Head of caudate nucleus (tissue), 42 donors: ENCODE results near the gene TCF15.

ENCODE experiments used
- DNase-seq, 42 donors: peaks; one replicate each; pipeline versions ENCODE4 v3.0.0 to v3.0.0-alpha.2; 2020 to 2021; ENCODE audit warnings: mixed read lengths in 7 of 42
- intact Hi-C: fragments of 100-400 bp; cut with DNase I; formaldehyde crosslinking; loops from one replicate; pipeline ENCODE4 v1.15.0; 2022

The TCF15 gene

DNA sequence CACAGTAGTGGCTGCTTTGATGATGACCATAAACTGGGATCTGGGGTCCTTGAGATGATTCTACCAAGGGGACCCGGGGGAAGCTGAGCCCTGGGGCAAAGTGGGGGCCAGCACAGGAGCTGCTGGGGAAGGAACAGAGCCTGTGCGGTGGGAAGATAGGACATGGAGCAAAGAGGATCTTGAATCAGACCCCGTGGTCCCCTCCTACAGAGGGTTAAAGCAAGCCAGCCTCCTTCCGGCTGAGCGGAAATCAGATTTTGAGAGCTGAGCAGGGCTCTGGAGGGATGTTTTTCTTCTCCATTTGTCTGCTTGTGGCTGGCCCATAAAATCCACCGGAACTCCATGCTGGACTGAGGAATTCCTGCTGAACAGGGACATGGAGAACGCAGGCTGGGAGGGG lies 10.1 kb upstream of the TCF15 start:
- intact Hi-C loops = no loop called here
- no peak for DNase-seq

DNA sequence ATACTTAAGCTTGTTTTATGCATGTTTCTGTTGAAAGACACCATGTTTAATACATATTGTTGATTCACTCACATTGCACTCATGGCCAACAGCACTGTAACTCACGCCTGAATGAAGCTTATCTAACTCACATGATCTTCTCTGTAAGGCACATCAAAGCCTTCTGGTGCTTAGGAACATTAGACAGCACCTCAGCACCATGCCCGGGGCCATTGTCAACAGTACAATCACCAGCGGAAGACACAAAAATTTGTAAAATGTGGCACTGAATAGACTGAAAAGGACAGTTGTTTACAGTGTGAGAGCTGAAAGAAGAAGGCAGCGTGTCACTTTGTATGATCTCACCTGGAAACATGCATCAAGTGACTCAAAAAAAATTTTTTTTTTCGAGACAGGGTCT lies 8.9 kb upstream of the TCF15 start:
- intact Hi-C loops = no loop called here
- no peak for DNase-seq

DNA sequence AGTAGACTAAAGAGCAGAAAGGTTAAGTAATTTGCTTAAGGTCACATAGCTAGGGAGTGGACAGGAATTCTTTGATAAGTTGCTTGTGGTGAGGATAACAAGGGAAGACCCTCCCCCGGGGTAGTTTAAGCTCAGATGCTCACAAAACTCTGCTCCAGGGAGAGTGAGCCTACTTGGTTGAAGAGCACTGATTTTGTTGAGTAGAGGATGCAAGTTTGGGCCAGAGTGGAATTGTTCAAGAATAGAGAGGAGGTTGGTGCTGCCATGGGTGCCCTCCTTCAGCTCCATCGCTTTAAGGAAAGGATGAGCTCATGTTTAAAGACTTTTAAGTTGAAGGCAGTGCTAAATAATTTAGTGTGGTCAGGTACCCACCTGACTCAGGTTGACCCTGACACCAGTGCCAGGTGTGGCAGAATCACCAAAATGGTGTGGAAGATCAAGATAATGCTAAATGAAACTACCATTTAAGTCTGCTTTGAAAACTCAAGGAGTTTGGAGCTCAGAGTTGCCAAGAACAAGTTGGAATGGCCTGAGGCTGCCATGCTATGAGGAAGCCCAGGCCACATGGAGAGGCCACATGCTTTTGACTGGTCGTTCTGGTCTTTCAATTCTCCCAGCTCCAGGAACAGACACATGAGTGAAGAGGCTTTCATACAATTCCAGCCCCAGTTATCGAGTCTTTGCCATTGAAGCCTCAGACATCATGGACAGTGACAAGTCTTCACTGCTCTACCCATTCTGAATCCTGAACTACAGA lies 8.0 kb upstream of the TCF15 start:
- no peak for DNase-seq
- intact Hi-C loops = no loop called here

DNA sequence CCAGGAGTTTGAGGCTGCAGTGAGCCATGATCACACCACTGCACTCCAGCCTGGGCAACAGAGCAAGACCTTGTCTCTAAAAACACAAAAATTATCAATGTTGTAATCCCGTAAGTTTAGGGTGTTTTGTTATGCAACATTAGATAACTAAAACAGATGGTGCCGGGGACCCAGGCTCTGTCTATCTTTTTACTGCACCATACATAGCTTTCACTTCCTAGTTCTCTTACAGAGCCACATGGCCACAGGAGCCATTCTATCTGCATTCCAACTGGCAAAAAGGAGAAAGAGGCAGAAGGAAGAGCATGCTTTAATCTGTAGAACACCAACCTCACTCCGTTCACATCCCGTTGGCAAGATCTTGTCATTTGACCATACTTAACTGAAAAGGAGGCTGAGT lies 5.4 kb upstream of the TCF15 start:
- intact Hi-C loops = no loop called here
- no peak for DNase-seq

DNA sequence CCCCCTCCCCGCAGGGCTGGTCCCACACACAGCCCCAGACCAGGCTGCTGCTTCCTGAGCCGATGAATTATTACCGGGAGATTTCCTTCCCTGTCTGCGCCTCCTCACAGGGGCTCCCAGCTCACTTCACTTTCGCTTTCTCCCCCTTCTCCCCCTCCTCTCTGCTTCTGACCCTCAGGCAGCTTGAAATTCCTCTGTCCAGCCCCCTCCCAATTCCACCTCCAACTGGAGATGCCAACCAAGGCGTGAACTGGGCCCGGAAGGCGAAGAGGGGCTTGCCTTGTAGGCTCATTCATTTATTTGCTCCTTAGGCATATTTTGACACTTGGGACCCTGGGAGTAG lies 1.7 kb upstream of the TCF15 start:
- DNase-seq = no peak

DNA sequence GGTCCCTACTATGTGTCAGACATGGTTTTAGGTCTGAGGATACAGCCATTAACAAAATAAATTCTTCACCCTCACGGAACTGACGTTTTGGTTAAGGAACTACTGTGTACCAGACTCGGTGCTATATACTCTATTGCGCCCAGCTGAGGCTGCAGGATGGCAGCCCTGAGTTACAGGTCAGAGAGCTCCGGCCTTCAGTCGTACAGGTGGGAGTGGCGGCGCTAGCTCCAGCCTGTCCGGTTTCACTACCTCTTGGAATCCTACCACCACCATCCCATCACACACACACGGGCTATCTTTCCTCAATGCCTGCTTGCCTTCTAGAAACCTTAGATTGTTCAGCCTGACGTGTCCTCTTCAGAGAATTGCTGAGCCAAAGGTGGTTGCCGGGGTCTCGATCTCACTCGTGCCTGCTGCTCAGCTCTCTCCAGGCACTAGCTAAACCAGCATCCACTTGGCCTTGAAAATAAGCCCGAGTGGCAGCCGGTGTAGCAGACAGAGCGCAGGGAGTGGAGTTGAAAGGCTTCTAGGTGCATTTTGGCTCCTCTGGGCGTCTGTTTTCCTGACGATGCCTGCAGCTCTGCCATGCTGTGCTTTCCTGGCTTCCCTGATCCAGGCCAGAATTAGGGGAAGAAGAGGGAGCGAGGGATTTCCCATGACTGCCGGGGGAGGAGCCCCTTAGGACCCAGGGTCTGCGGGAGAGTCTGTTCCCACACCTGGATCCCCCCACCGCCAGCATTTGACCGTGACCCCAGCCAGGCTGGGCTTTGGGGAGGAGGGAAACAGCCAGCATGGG lies 1.1 kb upstream of the TCF15 start:
- no peak for DNase-seq
- intact Hi-C loops = no loop called here

More for the DNA sequence above, 1.7 kb upstream of the TCF15 start:
- intact Hi-C loops = no loop called here

DNA sequence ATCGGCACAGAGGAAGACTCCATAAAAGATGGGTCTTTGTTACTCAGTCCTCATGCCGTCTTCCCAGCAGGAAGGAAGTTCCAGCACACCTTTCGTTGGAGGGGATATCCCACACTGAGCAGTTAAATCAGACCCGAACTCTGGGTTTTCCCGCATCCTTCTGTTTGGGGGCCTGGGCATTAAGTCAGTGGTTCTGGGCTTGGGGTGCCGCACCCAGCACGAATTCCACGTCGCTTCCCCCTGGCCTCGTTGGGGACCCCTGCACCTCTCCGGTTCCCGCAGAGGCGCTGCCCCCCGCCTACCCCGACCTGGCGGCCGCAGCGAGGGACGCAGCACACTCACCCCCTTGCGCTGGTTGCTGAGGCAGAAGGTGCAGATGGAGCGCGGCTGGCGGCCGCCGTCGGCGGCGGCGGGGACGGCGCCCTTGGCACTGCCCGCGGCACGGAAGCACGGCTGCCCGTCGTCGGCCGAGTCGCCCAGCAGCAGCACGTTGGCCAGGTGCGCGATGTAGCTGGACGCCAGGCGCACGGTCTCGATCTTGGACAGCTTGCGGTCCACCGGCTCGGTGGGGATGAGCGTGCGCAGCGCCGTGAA lies 641 bp downstream of the TCF15 start:
- intact Hi-C loops = no loop called here
- DNase-seq = no peak

DNA sequence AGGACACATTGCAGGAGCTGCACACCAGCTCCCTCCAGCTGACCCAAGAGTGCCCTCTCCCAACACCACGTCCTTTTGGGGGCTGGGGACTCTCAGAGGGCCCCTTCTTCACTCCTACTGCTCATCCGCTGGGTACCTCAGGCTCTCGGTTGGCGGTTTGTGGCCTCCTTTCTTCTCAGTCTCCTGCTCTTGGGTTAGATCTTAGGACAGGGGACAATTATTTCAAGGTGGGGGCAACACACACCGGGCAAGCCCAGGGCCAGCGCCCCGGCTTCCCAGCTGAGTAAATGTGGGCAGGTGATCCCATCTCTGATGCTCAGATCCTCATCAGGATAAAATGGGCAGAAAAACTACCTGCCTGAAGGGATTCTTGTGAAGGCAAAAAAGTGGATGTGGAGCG lies 1.1 kb downstream of the TCF15 start:
- intact Hi-C loops = no loop called here

DNA sequence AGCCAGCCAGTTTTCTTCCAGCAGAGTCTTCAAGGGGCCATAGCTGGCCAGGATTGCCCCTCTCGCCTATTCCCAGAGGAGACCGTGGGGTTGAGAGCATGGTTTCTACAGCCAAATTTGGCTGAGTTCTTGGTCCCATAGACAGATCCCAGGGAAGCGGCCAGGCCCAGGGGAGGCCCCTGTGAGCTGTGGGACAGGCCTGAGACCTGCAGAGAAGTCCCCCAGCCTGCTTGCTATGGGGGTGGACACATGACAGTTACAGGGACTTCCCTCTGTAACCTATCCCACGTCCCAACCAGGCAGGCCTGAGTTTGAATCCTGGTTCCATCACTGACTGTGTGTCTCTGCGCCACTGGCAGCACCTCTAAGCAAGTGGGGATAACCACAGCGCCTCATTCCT lies 2.6 kb downstream of the TCF15 start:
- no peak for DNase-seq
- intact Hi-C loops = no loop called here

More for the DNA sequence above, 1.1 kb downstream of the TCF15 start:
- DNase-seq = no peak

DNA sequence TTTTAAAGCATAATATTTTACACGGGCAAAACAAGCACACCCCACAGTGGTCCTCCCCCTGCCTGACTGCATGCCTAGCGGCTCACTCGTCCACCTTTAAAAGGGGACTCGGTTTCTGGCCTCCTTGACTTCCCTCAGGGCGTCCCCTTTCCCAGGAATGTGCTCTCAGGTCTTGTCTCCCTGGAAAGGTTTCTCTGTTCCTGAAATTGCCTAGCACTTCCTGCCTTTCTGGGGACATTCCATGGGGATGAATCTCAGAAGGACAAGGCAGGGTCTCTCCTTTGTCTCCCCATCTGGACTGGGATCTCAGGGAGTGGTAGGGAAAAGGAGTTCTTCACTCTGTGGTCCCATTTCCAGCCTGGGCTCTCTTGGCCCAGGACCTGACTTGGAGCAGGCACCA lies 4.9 kb downstream of the TCF15 start:
- no peak for DNase-seq
- intact Hi-C loops = no loop called here

DNA sequence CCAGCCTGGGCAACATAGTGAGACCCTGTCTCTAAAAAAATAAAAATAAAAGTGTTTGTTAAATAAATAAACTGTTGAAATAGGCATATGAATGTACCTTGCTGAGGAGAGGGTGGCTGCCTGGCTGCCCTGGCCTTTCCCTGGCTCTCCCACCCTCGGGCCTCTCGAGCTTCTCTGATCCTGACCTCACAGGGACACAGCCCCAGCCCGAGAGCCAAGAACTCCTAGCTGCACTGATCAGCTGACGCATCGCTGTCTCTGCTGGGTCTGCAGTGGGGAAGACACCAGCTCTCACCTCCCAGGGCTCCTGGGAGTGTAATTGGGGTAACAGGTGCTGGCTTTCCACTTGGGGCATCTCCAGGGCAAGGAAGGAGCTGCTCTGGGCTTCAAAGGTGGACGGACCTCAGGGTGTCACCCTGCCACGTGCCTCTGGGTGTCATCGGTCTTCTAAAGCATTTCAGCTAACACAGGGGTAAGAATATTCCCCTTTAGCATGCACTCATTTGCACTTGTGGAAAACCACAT lies 6.9 kb downstream of the TCF15 start:
- intact Hi-C loops = no loop called here
- no peak for DNase-seq

DNA sequence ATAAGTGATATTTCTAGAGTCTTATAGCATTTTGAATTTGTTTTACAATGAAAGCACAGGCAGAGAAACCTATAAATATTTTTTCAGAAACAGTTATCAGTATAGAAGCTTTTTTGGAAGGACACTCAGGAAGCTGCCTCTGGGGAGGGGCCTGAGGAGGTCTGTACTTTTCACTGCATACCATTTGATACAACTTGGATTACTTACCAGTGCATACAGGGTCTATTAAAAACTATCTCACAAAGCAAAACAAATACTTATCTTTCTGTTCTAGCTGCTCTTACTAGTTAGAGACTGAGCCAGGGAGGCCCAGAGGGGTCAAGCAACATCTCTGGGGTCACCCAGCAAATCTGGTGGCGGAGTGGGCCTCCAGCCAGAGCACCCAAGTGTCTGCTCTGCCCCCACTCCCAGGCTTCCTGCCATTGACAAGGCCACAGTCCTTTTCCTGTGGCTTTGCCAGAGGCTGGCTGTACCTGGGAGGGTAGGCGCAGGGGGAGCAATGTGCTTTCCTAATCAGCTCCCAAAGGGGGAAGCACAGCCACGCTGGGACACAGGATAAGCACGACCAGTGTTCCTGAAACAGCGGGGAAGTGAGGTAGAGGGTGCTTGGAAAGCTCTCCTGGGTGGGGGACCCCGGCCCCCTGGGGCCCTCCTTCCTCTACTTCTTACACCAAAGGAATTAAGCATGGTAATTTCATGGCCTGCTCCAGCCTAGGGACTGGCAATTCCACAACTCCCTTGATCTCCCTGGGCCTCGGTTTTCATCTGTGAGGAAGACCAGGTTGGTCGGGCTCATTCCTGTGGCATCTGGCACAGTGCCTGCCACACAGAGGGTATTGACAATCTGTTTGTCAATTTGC lies 7.8 kb downstream of the TCF15 start:
- no peak for DNase-seq
- intact Hi-C loops = no loop called here

DNA sequence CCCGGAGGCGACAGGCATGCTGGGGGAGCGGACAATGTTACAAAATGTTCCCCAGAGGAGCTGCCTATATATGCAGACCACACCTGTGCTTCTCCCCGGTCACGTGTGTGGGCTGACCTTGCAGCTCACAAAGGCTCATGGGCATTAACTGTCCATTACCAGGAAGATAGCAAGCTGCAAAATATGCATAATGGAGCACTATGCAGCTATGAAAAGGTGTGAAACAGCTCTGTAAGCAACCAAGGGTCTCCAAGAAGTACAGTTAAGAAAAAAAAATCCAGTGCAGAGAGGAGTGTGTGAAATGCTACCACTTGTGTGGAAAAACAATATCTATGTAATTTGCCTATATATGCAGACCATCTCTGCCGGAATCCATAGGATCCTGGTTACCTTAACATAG lies 9.4 kb downstream of the TCF15 start:
- no peak for DNase-seq
- intact Hi-C loops = no loop called here

DNA sequence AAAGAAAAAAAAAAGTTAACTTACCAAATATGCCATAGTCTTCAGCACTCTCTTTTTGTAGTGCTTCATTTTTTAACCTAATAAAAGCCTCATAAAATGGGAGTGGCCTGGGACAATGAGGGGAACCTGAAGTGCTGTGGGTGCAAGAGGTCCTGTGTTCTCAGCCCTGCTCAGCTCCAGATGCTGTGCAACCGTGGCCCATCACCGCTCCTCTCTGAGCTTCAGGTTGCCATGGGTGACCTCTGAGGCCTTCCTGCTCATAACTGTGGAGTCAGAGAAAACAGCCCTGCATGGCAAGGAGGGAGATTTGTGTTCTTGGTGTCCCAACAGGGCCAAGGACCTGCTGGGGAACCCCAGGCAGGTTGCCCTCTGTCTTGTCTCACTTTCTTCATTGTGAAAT lies 10.0 kb downstream of the TCF15 start:
- intact Hi-C loops = no loop called here

DNA sequence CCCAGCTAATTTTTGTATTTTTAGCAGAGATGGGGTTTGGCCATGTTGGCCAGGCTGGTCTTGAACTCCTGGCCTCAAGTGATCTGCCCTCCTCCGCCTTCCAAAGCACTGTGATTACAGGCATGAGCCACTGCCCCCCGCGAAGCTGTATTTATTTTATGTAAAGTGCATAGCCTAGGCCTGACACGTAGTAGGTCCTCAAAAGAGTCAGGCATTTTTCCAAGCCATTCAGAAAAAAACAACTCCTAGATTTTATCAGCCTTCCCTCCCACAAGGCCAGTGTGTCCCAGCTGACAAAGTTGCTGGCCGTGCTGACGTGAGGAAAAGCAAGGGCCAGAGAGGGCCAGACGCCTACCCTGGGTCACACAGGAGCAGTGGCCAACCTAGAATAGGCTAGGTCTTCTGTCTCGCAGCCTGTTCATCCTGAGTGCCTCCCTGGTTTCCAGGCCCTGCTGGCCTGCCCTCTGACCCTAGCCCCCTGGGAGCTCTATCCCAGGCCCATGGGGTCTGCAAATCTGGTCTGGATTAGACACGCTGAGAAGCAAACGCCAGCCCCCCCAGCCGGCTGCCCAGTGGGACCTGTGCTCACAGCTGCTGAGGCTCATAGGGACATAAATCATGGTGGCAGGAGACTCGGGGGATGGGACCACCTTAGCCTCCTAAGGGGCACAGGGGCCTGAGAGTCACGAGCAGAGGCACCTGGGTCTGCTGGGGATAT lies 11.8 kb downstream of the TCF15 start:
- intact Hi-C loops = no loop called here
- no peak for DNase-seq

More for the DNA sequence above, 10.0 kb downstream of the TCF15 start:
- no peak for DNase-seq

DNA sequence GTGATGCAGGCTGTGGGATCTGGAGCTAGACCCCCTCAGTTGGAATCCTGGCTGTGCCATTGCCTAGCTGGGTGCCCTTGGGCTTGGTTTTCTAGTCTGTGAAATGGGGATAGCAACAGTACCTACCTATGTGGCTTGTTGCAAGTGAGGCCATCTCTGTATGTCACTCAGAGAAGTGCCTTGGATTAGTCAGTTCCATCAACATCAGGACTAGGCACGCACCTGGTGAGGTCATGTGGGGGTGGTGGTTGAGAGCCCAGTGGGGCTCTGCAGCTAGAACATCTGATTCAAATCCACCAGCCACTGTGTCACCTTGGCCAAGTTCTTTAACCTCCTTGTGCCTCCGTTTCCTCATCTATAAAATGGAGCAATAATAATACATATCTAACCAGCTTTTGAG lies 12.5 kb downstream of the TCF15 start:
- intact Hi-C loops = no loop called here
- DNase-seq = no peak

DNA sequence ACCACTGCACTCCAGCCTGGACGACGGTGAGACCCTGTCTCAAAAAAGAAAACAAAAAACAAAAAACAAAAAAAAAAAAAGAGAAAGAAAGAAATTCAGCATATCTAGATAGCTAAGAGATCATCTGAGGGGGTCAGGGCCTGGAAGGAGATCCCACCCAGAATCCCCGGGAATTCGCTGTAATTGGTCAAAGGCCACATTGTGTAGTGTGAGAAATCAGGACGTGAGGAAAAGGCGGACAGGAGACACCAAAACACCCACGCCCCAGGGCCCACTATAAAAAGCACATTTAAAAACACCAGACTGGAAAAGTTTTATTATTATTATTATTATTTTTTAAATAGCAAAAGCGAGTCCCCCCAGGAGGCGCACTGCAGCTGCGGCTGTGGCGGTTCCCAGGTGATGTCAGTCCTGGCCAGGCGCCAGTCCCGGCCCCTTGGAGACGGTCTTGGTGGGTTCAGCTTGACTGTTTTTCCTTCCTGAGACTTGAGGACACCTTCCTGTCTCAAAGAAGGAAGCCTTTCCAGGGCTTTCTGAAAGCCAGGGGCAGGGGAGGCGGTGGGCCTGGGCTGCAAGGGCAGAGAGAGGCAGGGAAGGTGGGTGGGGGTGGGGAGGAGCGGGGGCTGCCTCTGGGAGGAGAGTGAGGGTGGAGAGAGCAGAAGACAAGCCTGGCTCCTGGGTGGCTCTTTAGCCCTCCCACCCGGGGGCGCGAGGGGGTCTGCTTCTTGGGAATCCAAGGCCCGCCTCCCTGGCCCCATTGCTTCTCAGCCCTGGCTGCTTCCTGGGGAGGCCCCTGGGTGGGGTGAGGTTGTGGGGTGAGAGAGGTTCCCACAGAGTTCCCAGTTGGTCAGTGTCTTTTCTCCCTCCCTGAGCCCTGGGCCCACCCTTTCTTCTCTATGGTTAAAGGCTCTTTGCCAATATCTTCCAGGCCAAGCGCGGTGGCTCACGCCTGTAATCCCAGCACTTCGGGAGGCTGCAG lies 14.5 kb downstream of the TCF15 start:
- no peak for DNase-seq
- intact Hi-C loops = no loop called here

DNA sequence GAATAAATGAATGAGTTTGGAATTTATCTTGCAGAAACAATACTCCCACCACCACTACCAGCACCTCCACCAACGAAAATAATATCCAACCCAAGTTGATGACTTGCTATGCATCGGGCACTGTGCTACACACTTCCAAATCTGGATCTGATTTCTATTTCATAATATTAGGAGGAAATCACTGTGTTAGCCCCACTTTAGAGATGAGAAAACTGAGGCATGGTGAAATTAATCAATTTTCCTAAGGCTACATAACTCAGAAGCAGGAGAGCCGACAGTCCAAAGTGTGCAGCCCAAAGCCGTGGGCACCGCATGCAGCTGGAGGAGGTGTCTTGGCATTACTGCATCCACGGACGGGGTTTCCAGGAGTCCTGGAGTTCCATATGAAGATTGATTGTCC lies 17.6 kb downstream of the TCF15 start:
- no peak for DNase-seq
- intact Hi-C loops = no loop called here
